Stimulated activated naive CD8-positive, alpha-beta T cell treated with anti-CD3 and anti-CD28 coated beads, Interleukin-15, Interleukin-2, amounts not matched to agents 100 U/mL and 50 U/mL, for 24 hours (primary cell): ENCODE data around the gene NAV2.
"Not testable (repeated sequence)": the region's sequence is repeated elsewhere in the genome, so short reads cannot be mapped to it uniquely, and the experiment has no call there.

Experiments used
- ATAC-seq: fragments of 150-1000 bp; cut with Tn5 transposase; one replicate; pipeline ENCODE4 v1.10.0; 2021
- DNase-seq: peaks from one replicate; pipeline ENCODE4 v3.0.0; 2021

Gene NAV2

GRCh38 chr11:20059587-20060021 lies 347.0 kb downstream of the NAV2 start:
- ATAC-seq (no peak), DNase-seq (no peak)

- ATAC-seq (no peak), DNase-seq (no peak)
These were observed 347.5 kb downstream of the NAV2 start for GRCh38 chr11:20060181-20060580.

GRCh38 chr11:20060647-20061205 lies 348.1 kb downstream of the NAV2 start:
- no peak for ATAC-seq
- DNase-seq = no peak

GRCh38 chr11:20061776-20062175 lies 349.1 kb downstream of the NAV2 start:
- no peak for ATAC-seq
- no peak for DNase-seq

GRCh38 chr11:20064961-20065405 lies 352.3 kb downstream of the NAV2 start:
- DNase-seq = no peak
- no peak for ATAC-seq

GRCh38 chr11:20065406-20065805 lies 352.8 kb downstream of the NAV2 start:
- DNase-seq = no peak
- no peak for ATAC-seq

- ATAC-seq = no peak
- DNase-seq = no peak
These were observed 353.6 kb downstream of the NAV2 start for GRCh38 chr11:20066013-20066782.

- DNase-seq = no peak
- no peak for ATAC-seq
These were observed 354.1 kb downstream of the NAV2 start for GRCh38 chr11:20066783-20067156.

- ATAC-seq (no peak), DNase-seq (no peak)
These were observed 355.0 kb downstream of the NAV2 start for GRCh38 chr11:20067665-20068064.

- DNase-seq = no peak
- no peak for ATAC-seq
These were observed 356.1 kb downstream of the NAV2 start for GRCh38 chr11:20068691-20069090.

GRCh38 chr11:20070459-20070858 lies 357.8 kb downstream of the NAV2 start:
- ATAC-seq (no peak), DNase-seq (no peak)

GRCh38 chr11:20075627-20076026 lies 363.0 kb downstream of the NAV2 start:
- DNase-seq = no peak
- no peak for ATAC-seq

- no peak for DNase-seq
- ATAC-seq = no peak
These were observed 366.2 kb downstream of the NAV2 start for GRCh38 chr11:20078846-20079245.

- peak; percentile 55 for ATAC-seq
These were observed 367.5 kb downstream of the NAV2 start for GRCh38 chr11:20080032-20080685.

GRCh38 chr11:20081336-20081735 lies 368.7 kb downstream of the NAV2 start:
- no peak for DNase-seq
- no peak for ATAC-seq

More at GRCh38 chr11:20080032-20080685, 367.5 kb downstream of the NAV2 start:
- peak; percentile 8 for DNase-seq

- ATAC-seq = not testable (repeated sequence)
These were observed 371.2 kb downstream of the NAV2 start for GRCh38 chr11:20083877-20084276.

GRCh38 chr11:20084921-20085814 lies 372.5 kb downstream of the NAV2 start:
- ATAC-seq (no peak), DNase-seq (no peak)

More at GRCh38 chr11:20083877-20084276, 371.2 kb downstream of the NAV2 start:
- DNase-seq = not testable (repeated sequence)

- ATAC-seq (no peak), DNase-seq (no peak)
These were observed 373.3 kb downstream of the NAV2 start for GRCh38 chr11:20085918-20086317.

GRCh38 chr11:20087118-20087521 lies 374.5 kb downstream of the NAV2 start:
- ATAC-seq (no peak), DNase-seq (no peak)

GRCh38 chr11:20088397-20089225 lies 376.0 kb downstream of the NAV2 start:
- DNase-seq = no peak
- peak; percentile 13 for ATAC-seq

GRCh38 chr11:20089367-20089766 lies 376.7 kb downstream of the NAV2 start:
- ATAC-seq (no peak), DNase-seq (no peak)
